ENCODE data around the gene ADCY9. TPM values are rescaled to one million over a fixed set of nuclear protein-coding genes. Genes with fewer than 3 reads are reported as not detected.
"Not testable (repeated sequence)": the region's sequence is repeated elsewhere in the genome, so short reads cannot be mapped to it uniquely, and the experiment has no call there.

ADCY9 gene
- total RNA-seq, 5 donors from 2014 or later (not counting 1 experiment from before 2014, with no cell fraction given), result 7.9 to 15.7 (median 11.6) TPM

GRCh38 chr16:4036952-4037351 lies 79.3 kb downstream of the ADCY9 start:
- WGBS (ENCODE audit: insufficient coverage), result no CpG with 5 or more reads among the region's 3 CpGs
- H3K27ac Mint-ChIP-seq; H3K4me3 ChIP-seq (ENCODE audit: control insufficient read depth in 1 of 2, extremely low read depth in 1 of 2, low read length in 1 of 2); H3K27me3 ChIP-seq (replicated peaks in 1 of 2; ENCODE audit: control insufficient read depth in 2 of 2, extremely low read depth in 1 of 2, insufficient read depth in 2 of 2, low read length in 1 of 2); H3K27me3 Mint-ChIP-seq; CTCF ChIA-PET; H3K9me3 ChIP-seq; H3K9me3 Mint-ChIP-seq; ATAC-seq (replicated peaks in 1 of 4); H3K4me3 Mint-ChIP-seq; H3K27ac ChIP-seq (ENCODE audit: low read length); DNase-seq; H3K4me1 ChIP-seq (ENCODE audit: control insufficient read depth in 1 of 2, extremely low read depth in 1 of 2, insufficient read depth in 2 of 2, low read length in 2 of 2); POLR2A ChIA-PET; H3K36me3 ChIP-seq (ENCODE audit: control insufficient read depth in 2 of 2, extremely low read depth in 1 of 2, insufficient read depth in 1 of 2, low read length in 1 of 2): not testable (repeated sequence)
- Mint-ChIP-seq H3K4me1 (peaks cover 5 to 11% (median 8%) of the 10 kb centered on the region in 3 donors), H3K36me3 (peaks cover 10% of the 10 kb centered on the region)

- WGBS (ENCODE audit: insufficient coverage), result 100% methylated on average over 1 of the region's 4 CpGs
- ATAC-seq (replicated peaks in 1 of 4), result no peak
Observed at GRCh38 chr16:4034963-4035362, 81.3 kb downstream of the ADCY9 start.

GRCh38 chr16:4033951-4034350 lies 82.3 kb downstream of the ADCY9 start:
- Histone ChIP-seq H3K27me3 (replicated peaks in 1 of 2; ENCODE audit: control insufficient read depth in 2 of 2, extremely low read depth in 1 of 2, insufficient read depth in 2 of 2, low read length in 1 of 2) (no peaks in the 10 kb centered on the region), H3K27ac (ENCODE audit: low read length) (no peak overlapping the region), H3K4me1 (ENCODE audit: control insufficient read depth in 1 of 2, extremely low read depth in 1 of 2, insufficient read depth in 2 of 2, low read length in 2 of 2) (peaks cover 0 to 5% of the 10 kb centered on the region in 2 experiments), H3K36me3 (ENCODE audit: control insufficient read depth in 2 of 2, extremely low read depth in 1 of 2, insufficient read depth in 1 of 2, low read length in 1 of 2) (no peaks in the 10 kb centered on the region), H3K4me3 (ENCODE audit: control insufficient read depth in 1 of 2, extremely low read depth in 1 of 2, low read length in 1 of 2) (no peak overlapping the region), H3K9me3 (no peaks in the 10 kb centered on the region)
- Mint-ChIP-seq H3K9me3 (no peaks in the 10 kb centered on the region), H3K4me3 (no peak overlapping the region), H3K27ac (no peak overlapping the region), H3K4me1 (peaks cover 20 to 26% (median 21%) of the 10 kb centered on the region in 3 donors), H3K36me3 (peaks cover 7% of the 10 kb centered on the region), H3K27me3 (no peaks in the 10 kb centered on the region)
- DNase-seq (no peak), ATAC-seq (replicated peaks in 1 of 4) (no peak)
- ChIA-PET POLR2A (no interaction called here), CTCF (no interaction called here)
- 97% methylated on average over 10 of the region's 10 CpGs for WGBS (ENCODE audit: insufficient coverage)

More at GRCh38 chr16:4034963-4035362, 81.3 kb downstream of the ADCY9 start:
- Histone ChIP-seq H3K4me3 (ENCODE audit: control insufficient read depth in 1 of 2, extremely low read depth in 1 of 2, low read length in 1 of 2) (no peak overlapping the region), H3K27ac (ENCODE audit: low read length) (no peak overlapping the region), H3K27me3 (replicated peaks in 1 of 2; ENCODE audit: control insufficient read depth in 2 of 2, extremely low read depth in 1 of 2, insufficient read depth in 2 of 2, low read length in 1 of 2) (no peaks in the 10 kb centered on the region), H3K36me3 (ENCODE audit: control insufficient read depth in 2 of 2, extremely low read depth in 1 of 2, insufficient read depth in 1 of 2, low read length in 1 of 2) (no peaks in the 10 kb centered on the region), H3K4me1 (ENCODE audit: control insufficient read depth in 1 of 2, extremely low read depth in 1 of 2, insufficient read depth in 2 of 2, low read length in 2 of 2) (peaks cover 0 to 5% of the 10 kb centered on the region in 2 experiments), H3K9me3 (no peaks in the 10 kb centered on the region)
- Mint-ChIP-seq H3K27me3 (no peaks in the 10 kb centered on the region), H3K4me3 (no peak overlapping the region), H3K27ac (no peak overlapping the region), H3K4me1 (peaks cover 16 to 25% (median 18%) of the 10 kb centered on the region in 3 donors), H3K36me3 (peaks cover 10% of the 10 kb centered on the region), H3K9me3 (no peaks in the 10 kb centered on the region)
- DNase-seq, result no peak
- ChIA-PET CTCF (no interaction called here), POLR2A (no interaction called here)

- peak in 3 of 4 experiments; percentile 64 to 71 (median 66) for ATAC-seq (replicated peaks in 1 of 4)
Observed at GRCh38 chr16:4032768-4033167, 83.5 kb downstream of the ADCY9 start.

GRCh38 chr16:4028144-4028543 lies 88.1 kb downstream of the ADCY9 start:
- H3K27me3 Mint-ChIP-seq, result no peaks in the 10 kb centered on the region
- no peak overlapping the region for H3K4me3 Mint-ChIP-seq
- DNase-seq (no peak), ATAC-seq (replicated peaks in 1 of 4) (no peak)
- Histone ChIP-seq H3K27ac (ENCODE audit: low read length) (no peak overlapping the region), H3K4me1 (ENCODE audit: control insufficient read depth in 1 of 2, extremely low read depth in 1 of 2, insufficient read depth in 2 of 2, low read length in 2 of 2) (peaks cover 0 to 5% of the 10 kb centered on the region in 2 experiments), H3K27me3 (replicated peaks in 1 of 2; ENCODE audit: control insufficient read depth in 2 of 2, extremely low read depth in 1 of 2, insufficient read depth in 2 of 2, low read length in 1 of 2) (no peaks in the 10 kb centered on the region), H3K9me3 (no peaks in the 10 kb centered on the region), H3K36me3 (ENCODE audit: control insufficient read depth in 2 of 2, extremely low read depth in 1 of 2, insufficient read depth in 1 of 2, low read length in 1 of 2) (no peaks in the 10 kb centered on the region), H3K4me3 (ENCODE audit: control insufficient read depth in 1 of 2, extremely low read depth in 1 of 2, low read length in 1 of 2) (no peak overlapping the region)
- ChIA-PET POLR2A (no interaction called here), CTCF (no interaction called here)
- no peaks in the 10 kb centered on the region for H3K9me3 Mint-ChIP-seq
- 96% methylated on average over 6 of the region's 8 CpGs for WGBS (ENCODE audit: insufficient coverage)
- H3K4me1 Mint-ChIP-seq, result peaks cover 13 to 26% (median 20%) of the 10 kb centered on the region in 3 donors
- H3K36me3 Mint-ChIP-seq, result peaks cover 6% of the 10 kb centered on the region
- no peak overlapping the region for H3K27ac Mint-ChIP-seq

More at GRCh38 chr16:4032768-4033167, 83.5 kb downstream of the ADCY9 start:
- Histone ChIP-seq H3K9me3 (no peaks in the 10 kb centered on the region), H3K27ac (ENCODE audit: low read length) (no peak overlapping the region), H3K4me1 (ENCODE audit: control insufficient read depth in 1 of 2, extremely low read depth in 1 of 2, insufficient read depth in 2 of 2, low read length in 2 of 2) (peaks cover 0 to 5% of the 10 kb centered on the region in 2 experiments), H3K27me3 (replicated peaks in 1 of 2; ENCODE audit: control insufficient read depth in 2 of 2, extremely low read depth in 1 of 2, insufficient read depth in 2 of 2, low read length in 1 of 2) (no peaks in the 10 kb centered on the region), H3K4me3 (ENCODE audit: control insufficient read depth in 1 of 2, extremely low read depth in 1 of 2, low read length in 1 of 2) (no peak overlapping the region), H3K36me3 (ENCODE audit: control insufficient read depth in 2 of 2, extremely low read depth in 1 of 2, insufficient read depth in 1 of 2, low read length in 1 of 2) (no peaks in the 10 kb centered on the region)
- WGBS (ENCODE audit: insufficient coverage), result 18% methylated on average over 7 of the region's 13 CpGs
- Mint-ChIP-seq H3K27me3 (no peaks in the 10 kb centered on the region), H3K9me3 (no peaks in the 10 kb centered on the region), H3K27ac (no peak overlapping the region), H3K4me3 (no peak overlapping the region), H3K4me1 (peaks cover 20 to 26% (median 21%) of the 10 kb centered on the region in 3 donors), H3K36me3 (peaks cover 3% of the 10 kb centered on the region)
- DNase-seq, result peak in 31 of 35 experiments; percentile 2 to 61 (median 20)
- ChIA-PET CTCF (interaction anchor here in 1 of 2 donors (0.8 kb wide), 1 partner anchor 43 kb away, joined by 3 read pairs; no protein-coding TSS in a partner anchor), POLR2A (no interaction called here)

GRCh38 chr16:4026854-4027253 lies 89.4 kb downstream of the ADCY9 start:
- ChIA-PET POLR2A (no interaction called here), CTCF (no interaction called here)
- Histone ChIP-seq H3K27ac (ENCODE audit: low read length) (no peak overlapping the region), H3K4me3 (ENCODE audit: control insufficient read depth in 1 of 2, extremely low read depth in 1 of 2, low read length in 1 of 2) (no peak overlapping the region), H3K36me3 (ENCODE audit: control insufficient read depth in 2 of 2, extremely low read depth in 1 of 2, insufficient read depth in 1 of 2, low read length in 1 of 2) (no peaks in the 10 kb centered on the region), H3K9me3 (no peaks in the 10 kb centered on the region), H3K4me1 (ENCODE audit: control insufficient read depth in 1 of 2, extremely low read depth in 1 of 2, insufficient read depth in 2 of 2, low read length in 2 of 2) (no peaks in the 10 kb centered on the region), H3K27me3 (replicated peaks in 1 of 2; ENCODE audit: control insufficient read depth in 2 of 2, extremely low read depth in 1 of 2, insufficient read depth in 2 of 2, low read length in 1 of 2) (no peaks in the 10 kb centered on the region)
- ATAC-seq (replicated peaks in 1 of 4) (no peak), DNase-seq (no peak)
- Mint-ChIP-seq H3K4me3 (no peak overlapping the region), H3K27ac (no peak overlapping the region), H3K27me3 (no peaks in the 10 kb centered on the region), H3K9me3 (no peaks in the 10 kb centered on the region), H3K4me1 (peaks cover 13 to 16% (median 15%) of the 10 kb centered on the region in 3 donors), H3K36me3 (peaks cover 6% of the 10 kb centered on the region)
- 92% methylated on average over 6 of the region's 7 CpGs for WGBS (ENCODE audit: insufficient coverage)

GRCh38 chr16:4025428-4025827 lies 90.8 kb downstream of the ADCY9 start:
- H3K4me3 Mint-ChIP-seq, result no peak overlapping the region
- H3K9me3 ChIP-seq, result no peaks in the 10 kb centered on the region
- POLR2A ChIA-PET, result no interaction called here
- H3K4me3 ChIP-seq (ENCODE audit: control insufficient read depth in 1 of 2, extremely low read depth in 1 of 2, low read length in 1 of 2), result no peak overlapping the region
- 91% methylated on average over 12 of the region's 14 CpGs for WGBS (ENCODE audit: insufficient coverage)
- peaks cover 5 to 11% (median 7%) of the 10 kb centered on the region in 3 donors for H3K4me1 Mint-ChIP-seq
- CTCF ChIA-PET, result no interaction called here
- no peaks in the 10 kb centered on the region for H3K27me3 Mint-ChIP-seq
- no peaks in the 10 kb centered on the region for H3K9me3 Mint-ChIP-seq
- DNase-seq, result no peak
- H3K36me3 Mint-ChIP-seq, result peaks cover 6% of the 10 kb centered on the region
- H3K36me3 ChIP-seq (ENCODE audit: control insufficient read depth in 2 of 2, extremely low read depth in 1 of 2, insufficient read depth in 1 of 2, low read length in 1 of 2), result no peaks in the 10 kb centered on the region
- ATAC-seq (replicated peaks in 1 of 4), result no peak
- H3K27me3 ChIP-seq (replicated peaks in 1 of 2; ENCODE audit: control insufficient read depth in 2 of 2, extremely low read depth in 1 of 2, insufficient read depth in 2 of 2, low read length in 1 of 2), result no peaks in the 10 kb centered on the region
- H3K27ac Mint-ChIP-seq, result no peak overlapping the region
- no peaks in the 10 kb centered on the region for H3K4me1 ChIP-seq (ENCODE audit: control insufficient read depth in 1 of 2, extremely low read depth in 1 of 2, insufficient read depth in 2 of 2, low read length in 2 of 2)
- H3K27ac ChIP-seq (ENCODE audit: low read length), result no peak overlapping the region

All from T-cell (primary cell).